H7 (cell line): ENCODE data around the gene TXNL4B. TPM values are rescaled to one million over a fixed set of nuclear protein-coding genes. Genes with fewer than 3 reads are reported as not detected.
A peak's percentile ranks its signal among the peaks of the same experiment; 100 is the strongest.
"Not testable (repeated sequence)": the region's sequence is repeated elsewhere in the genome, so short reads cannot be mapped to it uniquely, and the experiment has no call there.

Source experiments
- DNase-seq: peaks from one replicate; pipeline ENCODE4 v3.0.0; 2012
- H3K27me3 ChIP-seq: 2 replicates; pipeline ENCODE4 v1.6.0; 2011; ENCODE audit warnings: mild to moderate bottlenecking, low read length; ENCODE audit not compliant: control insufficient read depth, insufficient read depth
- H3K36me3 ChIP-seq: replicated peaks from 2 replicates; pipeline ENCODE4 v1.5.1; 2011; ENCODE audit warnings: low read length; ENCODE audit not compliant: control insufficient read depth, insufficient read depth
- H3K4me3 ChIP-seq: 2 replicates; pipeline ENCODE4 v1.5.1; 2011; ENCODE audit warnings: low read depth, mild to moderate bottlenecking, control low read depth, low read length, moderate library complexity; ENCODE audit not compliant: insufficient read depth
- total RNA-seq: library from RNA; depleted of rRNA; stranded (reverse); fragments of >200 nt; shearing (Covaris generic); gene quantifications from 2 replicates; pipeline ENCODE4 v1.2.3, GENCODE V29; 2014

Gene TXNL4B
- total RNA-seq, 1 experiment from 2014 or later: 6.1 TPM

GRCh38 chr16:72105978-72106377 lies 12.6 kb upstream of the TXNL4B start:
- Histone ChIP-seq H3K4me3 (no peak overlapping the region), H3K36me3 (peaks cover 59% of the 10 kb centered on the region), H3K27me3 (no peaks in the 10 kb centered on the region)
- DNase-seq: peak; percentile 42

- no peak overlapping the region for H3K4me3 ChIP-seq
- no peaks in the 10 kb centered on the region for H3K27me3 ChIP-seq
- peaks cover 63% of the 10 kb centered on the region for H3K36me3 ChIP-seq
- no peak for DNase-seq
These were observed 11.5 kb upstream of the TXNL4B start for GRCh38 chr16:72104905-72105304.

- peaks cover 62% of the 10 kb centered on the region for H3K36me3 ChIP-seq
- H3K27me3 ChIP-seq: no peaks in the 10 kb centered on the region
- DNase-seq: no peak
- H3K4me3 ChIP-seq: no peak overlapping the region
These were observed 7.8 kb upstream of the TXNL4B start for GRCh38 chr16:72101195-72101594.

- peaks cover 46% of the 10 kb centered on the region for H3K36me3 ChIP-seq
- no peak overlapping the region for H3K4me3 ChIP-seq
- peak; percentile 87 for DNase-seq
- no peaks in the 10 kb centered on the region for H3K27me3 ChIP-seq
These were observed 6.0 kb upstream of the TXNL4B start for GRCh38 chr16:72099377-72099818.

GRCh38 chr16:72098936-72099335 lies 5.5 kb upstream of the TXNL4B start:
- Histone ChIP-seq H3K4me3 (no peak overlapping the region), H3K27me3 (no peaks in the 10 kb centered on the region), H3K36me3 (peaks cover 42% of the 10 kb centered on the region)
- DNase-seq: peak; percentile 58

- Histone ChIP-seq H3K4me3 (peak overlapping the region; percentile 94), H3K36me3 (peaks cover 12% of the 10 kb centered on the region), H3K27me3 (no peaks in the 10 kb centered on the region)
- no peak for DNase-seq
These were observed 818 bp upstream of the TXNL4B start for GRCh38 chr16:72094266-72094610.

GRCh38 chr16:72092832-72093447 lies 480 bp downstream of the TXNL4B start:
- DNase-seq: peak; percentile 43
- H3K27me3 ChIP-seq: no peaks in the 10 kb centered on the region
- H3K36me3 ChIP-seq: peaks cover 8% of the 10 kb centered on the region
- peak overlapping the region; percentile 94 for H3K4me3 ChIP-seq

- no peak for DNase-seq
- no peak overlapping the region for H3K4me3 ChIP-seq
- H3K27me3 ChIP-seq: no peaks in the 10 kb centered on the region
- peaks cover under 1% of the 10 kb centered on the region; the same call in 1 of the 2 replicates for H3K36me3 ChIP-seq
These were observed 2.2 kb downstream of the TXNL4B start for GRCh38 chr16:72091217-72091616.

- Histone ChIP-seq H3K27me3 (no peaks in the 10 kb centered on the region), H3K4me3 (no peak overlapping the region), H3K36me3 (no peaks in the 10 kb centered on the region; the same call in 1 of the 2 replicates)
- no peak for DNase-seq
These were observed 8.4 kb downstream of the TXNL4B start for GRCh38 chr16:72085002-72085401.

- H3K36me3 ChIP-seq: no peaks in the 10 kb centered on the region; the same call in 1 of the 2 replicates
These were observed 9.0 kb downstream of the TXNL4B start for GRCh38 chr16:72084445-72084844.

GRCh38 chr16:72083778-72084404 lies 9.5 kb downstream of the TXNL4B start:
- Histone ChIP-seq H3K36me3 (no peaks in the 10 kb centered on the region; the same call in 1 of the 2 replicates), H3K4me3 (no peak overlapping the region), H3K27me3 (no peaks in the 10 kb centered on the region)
- no peak for DNase-seq

More at GRCh38 chr16:72084445-72084844, 9.0 kb downstream of the TXNL4B start:
- no peak overlapping the region for H3K4me3 ChIP-seq
- DNase-seq: no peak
- H3K27me3 ChIP-seq: no peaks in the 10 kb centered on the region

GRCh38 chr16:72076991-72077706 lies 16.3 kb downstream of the TXNL4B start:
- H3K36me3 ChIP-seq, H3K4me3 ChIP-seq, H3K27me3 ChIP-seq, DNase-seq: not testable (repeated sequence)

- H3K27me3 ChIP-seq, DNase-seq: not testable (repeated sequence)
These were observed 18.4 kb downstream of the TXNL4B start for GRCh38 chr16:72075067-72075466.

GRCh38 chr16:72073560-72074230 lies 19.7 kb downstream of the TXNL4B start:
- no peak for DNase-seq
- H3K36me3 ChIP-seq: no peaks in the 10 kb centered on the region
- H3K4me3 ChIP-seq: no peak overlapping the region
- no peaks in the 10 kb centered on the region for H3K27me3 ChIP-seq

More at GRCh38 chr16:72075067-72075466, 18.4 kb downstream of the TXNL4B start:
- not testable (repeated sequence) for H3K36me3 ChIP-seq, H3K4me3 ChIP-seq
